Hematopoietic multipotent progenitor cell treated with erythropoietin and hydrocortisone succinate and interleukin-3 and kit ligand, for 17 days (in vitro differentiated cells): ENCODE results near the gene GAL3ST1.
A peak's percentile ranks its signal among the peaks of the same experiment; 100 is the strongest.
"Not testable (repeated sequence)": the region's sequence is repeated elsewhere in the genome, so short reads cannot be mapped to it uniquely, and the experiment has no call there.

ENCODE experiments used
- DNase-seq: peaks from one replicate; pipeline ENCODE4 v3.0.0-alpha.2; 2015; ENCODE audit warnings: low spot score

The GAL3ST1 gene

GRCh38 chr22:30564761-30565119 lies 9.7 kb downstream of the GAL3ST1 start:
- DNase-seq, result no peak

GRCh38 chr22:30564045-30564760 lies 10.3 kb downstream of the GAL3ST1 start:
- peak; percentile 29 for DNase-seq

- peak; percentile 64 for DNase-seq
These were observed 12.1 kb downstream of the GAL3ST1 start for GRCh38 chr22:30562366-30562765.

GRCh38 chr22:30561402-30562189 lies 12.9 kb downstream of the GAL3ST1 start:
- DNase-seq, result peak; percentile 37

- DNase-seq, result peak; percentile 49
These were observed 13.7 kb downstream of the GAL3ST1 start for GRCh38 chr22:30560643-30561202.

- DNase-seq, result no peak
These were observed 14.6 kb downstream of the GAL3ST1 start for GRCh38 chr22:30559889-30560288.

- DNase-seq, result no peak
These were observed 17.2 kb downstream of the GAL3ST1 start for GRCh38 chr22:30557243-30557642.

- DNase-seq, result peak; percentile 31
These were observed 18.1 kb downstream of the GAL3ST1 start for GRCh38 chr22:30556388-30556787.

- DNase-seq, result no peak
These were observed 18.9 kb downstream of the GAL3ST1 start for GRCh38 chr22:30555282-30556210.

- no peak for DNase-seq
These were observed 20.5 kb downstream of the GAL3ST1 start for GRCh38 chr22:30553971-30554370.

GRCh38 chr22:30552719-30553118 lies 21.7 kb downstream of the GAL3ST1 start:
- no peak for DNase-seq

GRCh38 chr22:30551813-30552212 lies 22.7 kb downstream of the GAL3ST1 start:
- not testable (repeated sequence) for DNase-seq

GRCh38 chr22:30547188-30547587 lies 27.3 kb downstream of the GAL3ST1 start:
- DNase-seq, result no peak

GRCh38 chr22:30546616-30547015 lies 27.8 kb downstream of the GAL3ST1 start, which contains the start of gene SEC14L6:
Gene SEC14L6, minus strand, starts transcription at chr22:30546741. Its CDS starts 59 bp downstream, at chr22:30546682.
- no peak for DNase-seq

GRCh38 chr22:30542811-30543188 lies 31.7 kb downstream of the GAL3ST1 start:
- DNase-seq, result no peak

GRCh38 chr22:30541961-30542810 lies 32.3 kb downstream of the GAL3ST1 start:
- DNase-seq, result no peak

GRCh38 chr22:30541511-30541910 lies 33.0 kb downstream of the GAL3ST1 start:
- not testable (repeated sequence) for DNase-seq

- no peak for DNase-seq
These were observed 35.1 kb downstream of the GAL3ST1 start for GRCh38 chr22:30539368-30539767.

GRCh38 chr22:30538280-30538679 lies 36.2 kb downstream of the GAL3ST1 start:
- no peak for DNase-seq

- DNase-seq, result no peak
These were observed 37.3 kb downstream of the GAL3ST1 start for GRCh38 chr22:30537083-30537731.
